Left lung (tissue), 10 donors: ENCODE measurements around the gene CYSLTR1. TPM values are rescaled to one million over a fixed set of nuclear protein-coding genes. Genes with fewer than 3 reads are reported as not detected.

Experiments
- ATAC-seq: fragments of 200-7000 bp; cut with Tn5 transposase; one replicate; pipeline ENCODE4 v1.9.1; 2020; ENCODE audit warnings: moderate library complexity
- DNase-seq, 4 donors: peaks; one replicate each; pipeline ENCODE4 v3.0.0-alpha.2; 2013 to 2020
- H3K27ac ChIP-seq, 2 donors: fragments of 200-600 bp; sonication (generic) in 1 of 2; one replicate each; pipeline versions ENCODE4 v1.5.0 to v1.8.0; 2020 to 2021
- H3K27me3 ChIP-seq, 2 donors: fragments of 200-600 bp; sonication (generic) in 1 of 2; one replicate each; pipeline versions ENCODE4 v1.5.0 to v1.8.0; 2020 to 2021
- H3K36me3 ChIP-seq, 2 donors: fragments of 200-600 bp; sonication (generic) in 1 of 2; one replicate each; pipeline versions ENCODE4 v1.5.0 to v1.8.0; 2020 to 2021
- H3K4me1 ChIP-seq, 2 donors: fragments of 200-600 bp; one replicate each; pipeline ENCODE4 v1.8.0; 2021
- H3K4me3 ChIP-seq, 2 donors: fragments of 200-600 bp; sonication (generic) in 1 of 2; one replicate each; pipeline versions ENCODE4 v1.5.0 to v1.8.0; 2020 to 2021; ENCODE audit warnings: mild to moderate bottlenecking in 1 of 2
- H3K9me3 ChIP-seq, 2 donors: fragments of 200-600 bp; sonication (generic) in 1 of 2; one replicate each; pipeline versions ENCODE4 v1.5.0 to v1.8.0; 2020 to 2021
- CTCF ChIP-seq, 2 donors: fragments of 200-600 bp; sonication (generic) in 1 of 2; IDR thresholded peaks; one replicate each; pipeline versions ENCODE4 v1.5.0 to v1.8.0; 2021; ENCODE audit warnings: antibody characterized with exemption in 2 of 2
- intact Hi-C, 2 donors: fragments of 100-400 bp; cut with DNase I; formaldehyde crosslinking; loops; one replicate each; pipeline versions ENCODE4 v1.11.2 to v1.14.2; 2022
- polyA plus RNA-seq, 6 donors: library from polyadenylated mRNA; unstranded; fragments of 120-200 nt; gene quantifications; one replicate each; pipeline ENCODE4 v1.2.1, GENCODE V29; 2013; ENCODE audit not compliant: insufficient read length in 6 of 6
- total RNA-seq, 2 donors: library from RNA; stranded (reverse); fragmentation: NEBNext Ultra II Directional; extraction: Animal tissue kit (Norgen Biotek cat#: 25700); gene quantifications; one replicate each; pipeline ENCODE4 v1.2.1, GENCODE V29; 2021
- donor health status: DM: no; HTN: yes; CAD: no.
- donor health status: DM: no; HTN: no; CAD: no.

CYSLTR1 gene
- total and polyA plus RNA-seq, 8 donors = 1.4 to 5.8 (median 2.1) TPM

DNA sequence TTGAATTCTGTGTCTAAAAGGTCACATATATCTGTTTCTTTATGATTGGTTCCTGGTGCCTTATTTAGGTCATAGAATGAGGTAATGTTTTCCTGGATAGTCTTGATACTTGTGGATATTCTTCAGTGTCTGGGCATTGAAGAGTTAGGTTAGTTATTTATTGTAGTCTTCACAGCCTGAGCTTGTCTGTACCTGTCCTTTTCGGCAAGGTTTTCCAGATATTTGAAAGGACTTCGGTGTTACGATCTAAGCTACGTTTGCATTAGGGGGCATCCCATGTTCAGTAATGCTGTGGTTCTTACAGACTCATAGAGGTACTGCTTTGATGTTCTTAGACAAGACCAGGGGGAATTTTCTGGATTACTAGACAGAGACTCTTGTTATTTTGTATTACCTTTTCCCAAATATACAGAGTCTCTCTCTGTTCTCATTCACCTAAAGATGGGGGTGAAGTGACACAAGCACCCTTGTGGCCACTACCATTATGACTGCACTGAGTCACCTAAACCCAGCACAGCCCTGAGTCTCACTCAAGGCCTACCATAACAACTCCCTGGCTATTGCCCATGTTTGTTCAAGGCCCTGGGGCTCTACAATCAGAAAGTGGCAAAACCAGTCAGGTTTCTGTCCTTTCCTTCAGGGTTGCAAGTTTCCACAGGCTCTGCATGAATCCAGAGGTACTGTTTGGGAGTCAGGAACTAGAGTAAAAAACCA lies 30.1 kb upstream of the CYSLTR1 start:
- H3K36me3 ChIP-seq = no peaks in the 10 kb centered on the region
- H3K4me1 ChIP-seq = no peaks in the 10 kb centered on the region
- no peaks in the 10 kb centered on the region for H3K27me3 ChIP-seq
- ATAC-seq (peak; percentile 90), DNase-seq (no peak)
- no peak overlapping the region for H3K27ac ChIP-seq
- H3K4me3 ChIP-seq = no peak overlapping the region
- H3K9me3 ChIP-seq = no peaks in the 10 kb centered on the region
- TF ChIP-seq CTCF (IDR thresholded peaks at IDR 0.05) = no peak
- intact Hi-C loops = no loop called here

- peak; percentile 60 for ATAC-seq
- Histone ChIP-seq H3K27me3 (no peaks in the 10 kb centered on the region), H3K4me3 (no peak overlapping the region), H3K9me3 (no peaks in the 10 kb centered on the region), H3K4me1 (no peaks in the 10 kb centered on the region), H3K36me3 (no peaks in the 10 kb centered on the region), H3K27ac (no peak overlapping the region)
- intact Hi-C loops = no loop called here
- no peak for TF ChIP-seq CTCF (IDR thresholded peaks at IDR 0.05)
- DNase-seq = no peak
These were observed 6.1 kb upstream of the CYSLTR1 start for GRCh38 chrX:78333521-78333920.

DNA sequence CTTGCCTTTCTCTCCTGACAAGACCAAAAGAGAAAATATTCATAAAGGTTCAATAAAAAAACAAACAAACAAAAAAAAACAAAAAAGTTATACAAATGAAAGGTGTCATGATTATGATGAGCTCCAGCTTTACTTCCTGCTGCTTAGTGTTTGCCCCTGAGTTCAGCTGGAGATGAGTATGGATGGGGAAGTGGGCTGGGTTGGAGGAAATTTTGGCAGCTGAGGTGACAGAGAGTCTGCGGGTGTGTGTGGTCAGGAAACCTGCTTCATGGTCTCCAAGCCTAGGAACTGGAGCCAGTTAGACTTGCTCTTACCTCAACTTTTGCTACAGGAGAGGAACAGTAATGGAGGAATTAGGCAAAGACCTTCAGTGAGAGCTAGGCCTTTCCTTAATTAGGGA lies 4.3 kb upstream of the CYSLTR1 start:
- Histone ChIP-seq H3K27ac (no peak overlapping the region), H3K4me1 (no peaks in the 10 kb centered on the region), H3K9me3 (no peaks in the 10 kb centered on the region), H3K36me3 (no peaks in the 10 kb centered on the region), H3K27me3 (no peaks in the 10 kb centered on the region), H3K4me3 (no peak overlapping the region)
- DNase-seq (no peak), ATAC-seq (no peak)
- no peak for TF ChIP-seq CTCF (IDR thresholded peaks at IDR 0.05)
- intact Hi-C loops = no loop called here

DNA sequence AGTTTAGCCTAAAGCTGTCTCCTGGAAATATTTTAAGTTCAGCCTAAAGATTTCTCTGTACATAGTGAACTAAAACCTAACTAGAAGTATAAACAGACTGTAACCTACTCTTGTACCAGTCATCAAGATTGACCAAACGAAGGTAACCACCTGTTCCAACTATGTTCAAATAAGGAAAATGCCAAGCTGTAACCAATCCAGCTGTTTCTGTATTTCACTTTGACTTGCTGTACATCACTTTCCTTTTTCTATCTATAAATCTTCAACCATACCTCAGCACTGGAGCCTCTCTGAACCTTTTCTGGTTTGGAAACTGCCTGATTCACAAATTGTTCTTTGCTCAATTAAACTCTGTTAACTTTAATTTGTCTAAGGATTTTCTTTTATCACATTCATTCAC lies 3.1 kb upstream of the CYSLTR1 start:
- no peak for DNase-seq
- no peaks in the 10 kb centered on the region for H3K27me3 ChIP-seq
- no peaks in the 10 kb centered on the region for H3K9me3 ChIP-seq
- intact Hi-C loops = no loop called here
- no peak for TF ChIP-seq CTCF (IDR thresholded peaks at IDR 0.05)
- no peak overlapping the region for H3K4me3 ChIP-seq
- no peaks in the 10 kb centered on the region for H3K36me3 ChIP-seq
- no peak for ATAC-seq
- no peak overlapping the region for H3K27ac ChIP-seq
- no peaks in the 10 kb centered on the region for H3K4me1 ChIP-seq

- H3K4me3 ChIP-seq = no peak overlapping the region
- TF ChIP-seq CTCF (IDR thresholded peaks at IDR 0.05) = no peak
- no peaks in the 10 kb centered on the region for H3K36me3 ChIP-seq
- H3K27me3 ChIP-seq = no peaks in the 10 kb centered on the region
- H3K9me3 ChIP-seq = no peaks in the 10 kb centered on the region
- no peak for ATAC-seq
- intact Hi-C loops = no loop called here
- H3K4me1 ChIP-seq = no peaks in the 10 kb centered on the region
- DNase-seq = no peak
- no peak overlapping the region for H3K27ac ChIP-seq
These were observed 2.7 kb upstream of the CYSLTR1 start for GRCh38 chrX:78330068-78330467.
